ENCODE data around the gene NCAPG2.

NCAPG2 gene

GRCh38 chr7:158587162-158588084, 117.2 kb downstream of the NCAPG2 start, which contains the start of gene PTPRN2:
PTPRN2 (minus strand) TSS chr7:158587823.
- DNase-seq, result no peak
- H3K27me3 ChIP-seq (replicated peaks; ENCODE audit: insufficient read depth, low read length), result peaks cover 24% of the 10 kb centered on the region
- H2AFZ ChIP-seq (ENCODE audit: low read length), result no peak within 1 kb of the TSS
- H4K20me1 ChIP-seq (ENCODE audit: insufficient read depth, low read length), result no peaks in the 10 kb centered on the region
- H3K4me3 ChIP-seq (ENCODE audit: low read length), result no peak within 1 kb of the TSS
- H3K4me2 ChIP-seq (ENCODE audit: low read depth, low read length), result no peak within 1 kb of the TSS
- no peak within 1 kb of the TSS for H3K9ac ChIP-seq (ENCODE audit: low read length)
- no peaks in the 10 kb centered on the region for H3K9me2 ChIP-seq (replicated peaks; ENCODE audit: insufficient read depth, low read length)
- no peak within 1 kb of the TSS for H3K27ac ChIP-seq (ENCODE audit: low read length)
- no peaks in the 10 kb centered on the region for H3K4me1 ChIP-seq (ENCODE audit: low read length)
- no peaks in the 10 kb centered on the region for H3F3A ChIP-seq (ENCODE audit: insufficient read depth, low read length)
- H3K36me3 ChIP-seq (replicated peaks; ENCODE audit: insufficient read depth, low read length), result no peaks in the 10 kb centered on the region
- TF ChIP-seq EZH2phosphoT487 (IDR thresholded peaks at IDR 0.05; ENCODE audit: low read length) (no peak), EZH2 (optimal IDR thresholded peaks at IDR 0.05; ENCODE audit: low read depth, low read length) (no peak), CTCF (IDR thresholded peaks at IDR 0.05; ENCODE audit: low read length) (no peak)
- H3K9me3 ChIP-seq (replicated peaks; ENCODE audit: insufficient read depth, low read length), result no peaks in the 10 kb centered on the region
- no peaks in the 10 kb centered on the region for H3K79me2 ChIP-seq (ENCODE audit: low read length)

- Histone ChIP-seq H2AFZ (ENCODE audit: low read length) (no peak overlapping the region), H3K36me3 (replicated peaks; ENCODE audit: insufficient read depth, low read length) (no peaks in the 10 kb centered on the region), H4K20me1 (ENCODE audit: insufficient read depth, low read length) (no peaks in the 10 kb centered on the region), H3K9me2 (replicated peaks; ENCODE audit: insufficient read depth, low read length) (no peaks in the 10 kb centered on the region), H3K4me1 (ENCODE audit: low read length) (no peaks in the 10 kb centered on the region), H3K9me3 (replicated peaks; ENCODE audit: insufficient read depth, low read length) (no peaks in the 10 kb centered on the region), H3K27me3 (replicated peaks; ENCODE audit: insufficient read depth, low read length) (peaks cover 24% of the 10 kb centered on the region), H3F3A (ENCODE audit: insufficient read depth, low read length) (no peaks in the 10 kb centered on the region), H3K4me2 (ENCODE audit: low read depth, low read length) (no peak overlapping the region), H3K27ac (ENCODE audit: low read length) (no peak overlapping the region), H3K79me2 (ENCODE audit: low read length) (no peaks in the 10 kb centered on the region), H3K4me3 (ENCODE audit: low read length) (no peak overlapping the region), H3K9ac (ENCODE audit: low read length) (no peak overlapping the region)
- TF ChIP-seq EZH2phosphoT487 (IDR thresholded peaks at IDR 0.05; ENCODE audit: low read length) (no peak), EZH2 (optimal IDR thresholded peaks at IDR 0.05; ENCODE audit: low read depth, low read length) (no peak)
- DNase-seq, result no peak
Observed at GRCh38 chr7:158586499-158587161, 118.0 kb downstream of the NCAPG2 start.

- Histone ChIP-seq H3K9me3 (replicated peaks; ENCODE audit: insufficient read depth, low read length) (no peaks in the 10 kb centered on the region), H3K4me3 (ENCODE audit: low read length) (no peak overlapping the region), H3K27ac (ENCODE audit: low read length) (no peak overlapping the region), H3K27me3 (replicated peaks; ENCODE audit: insufficient read depth, low read length) (peaks cover 24% of the 10 kb centered on the region), H4K20me1 (ENCODE audit: insufficient read depth, low read length) (no peaks in the 10 kb centered on the region), H3K9me2 (replicated peaks; ENCODE audit: insufficient read depth, low read length) (no peaks in the 10 kb centered on the region), H2AFZ (ENCODE audit: low read length) (no peak overlapping the region), H3K36me3 (replicated peaks; ENCODE audit: insufficient read depth, low read length) (no peaks in the 10 kb centered on the region), H3K79me2 (ENCODE audit: low read length) (no peaks in the 10 kb centered on the region), H3K9ac (ENCODE audit: low read length) (no peak overlapping the region), H3K4me1 (ENCODE audit: low read length) (no peaks in the 10 kb centered on the region), H3F3A (ENCODE audit: insufficient read depth, low read length) (no peaks in the 10 kb centered on the region), H3K4me2 (ENCODE audit: low read depth, low read length) (no peak overlapping the region)
- TF ChIP-seq EZH2phosphoT487 (IDR thresholded peaks at IDR 0.05; ENCODE audit: low read length) (no peak), EZH2 (optimal IDR thresholded peaks at IDR 0.05; ENCODE audit: low read depth, low read length) (no peak), CTCF (IDR thresholded peaks at IDR 0.05; ENCODE audit: low read length) (no peak)
- DNase-seq, result no peak
Observed at GRCh38 chr7:158585721-158586498, 118.7 kb downstream of the NCAPG2 start.

All from MM.1S (cell line).